ENCODE measurements around the gene KIAA0825.

Gene KIAA0825

DNA sequence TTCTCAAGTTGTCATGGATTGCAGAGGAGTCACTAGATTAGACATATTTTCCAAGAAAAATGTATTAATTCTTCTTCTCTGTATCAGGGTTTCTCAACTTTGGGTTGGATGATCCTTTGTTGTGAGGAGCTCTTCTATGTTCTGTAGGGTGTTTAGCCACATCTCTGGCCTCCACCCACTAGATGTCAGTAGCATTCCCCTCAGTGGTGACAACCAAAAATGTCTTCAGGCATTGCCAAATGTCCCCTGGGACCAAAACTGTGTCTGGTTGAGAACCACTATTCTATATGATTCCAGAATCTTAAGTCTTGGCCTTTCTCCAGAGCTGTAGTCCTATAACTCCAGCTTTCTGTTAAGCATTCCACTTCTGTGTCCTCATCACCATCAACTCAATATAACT lies 220.9 kb downstream of the KIAA0825 start:
- no peak overlapping the region for H3K4me3 ChIP-seq (ENCODE audit: low read depth, low read length)
- no peak for DNase-seq (ENCODE audit: low read depth, low spot score)
- in situ Hi-C loops (cut with HindIII; ENCODE audit: low sequenced_read_pairs): no loop called here
- TF ChIP-seq, protein P1, sequence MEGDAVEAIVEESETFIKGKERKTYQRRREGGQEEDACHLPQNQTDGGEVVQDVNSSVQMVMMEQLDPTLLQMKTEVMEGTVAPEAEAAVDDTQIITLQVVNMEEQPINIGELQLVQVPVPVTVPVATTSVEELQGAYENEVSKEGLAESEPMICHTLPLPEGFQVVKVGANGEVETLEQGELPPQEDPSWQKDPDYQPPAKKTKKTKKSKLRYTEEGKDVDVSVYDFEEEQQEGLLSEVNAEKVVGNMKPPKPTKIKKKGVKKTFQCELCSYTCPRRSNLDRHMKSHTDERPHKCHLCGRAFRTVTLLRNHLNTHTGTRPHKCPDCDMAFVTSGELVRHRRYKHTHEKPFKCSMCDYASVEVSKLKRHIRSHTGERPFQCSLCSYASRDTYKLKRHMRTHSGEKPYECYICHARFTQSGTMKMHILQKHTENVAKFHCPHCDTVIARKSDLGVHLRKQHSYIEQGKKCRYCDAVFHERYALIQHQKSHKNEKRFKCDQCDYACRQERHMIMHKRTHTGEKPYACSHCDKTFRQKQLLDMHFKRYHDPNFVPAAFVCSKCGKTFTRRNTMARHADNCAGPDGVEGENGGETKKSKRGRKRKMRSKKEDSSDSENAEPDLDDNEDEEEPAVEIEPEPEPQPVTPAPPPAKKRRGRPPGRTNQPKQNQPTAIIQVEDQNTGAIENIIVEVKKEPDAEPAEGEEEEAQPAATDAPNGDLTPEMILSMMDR (IDR thresholded peaks at IDR 0.05; ENCODE audit: low read depth, low read length): no peak

DNA sequence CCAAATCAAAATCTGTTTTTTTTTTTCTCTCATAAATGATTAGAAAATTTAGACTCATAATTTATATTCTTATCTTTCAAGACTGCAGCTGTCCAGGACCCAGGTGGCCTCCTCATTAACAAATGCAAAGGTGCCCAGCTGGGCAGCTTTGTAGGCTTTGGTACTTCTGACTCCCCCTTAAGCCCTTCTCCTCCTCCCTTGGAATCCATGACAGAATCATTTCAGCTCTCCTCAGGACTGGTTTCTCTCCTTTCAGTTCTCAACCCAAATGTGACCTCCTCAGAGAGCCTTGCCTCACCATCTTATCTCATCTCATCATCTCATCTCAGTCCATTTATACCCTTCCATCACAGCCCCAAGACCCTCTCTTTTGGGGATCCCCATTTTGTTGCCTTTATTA lies 221.7 kb downstream of the KIAA0825 start:
- no peak overlapping the region for H3K4me3 ChIP-seq (ENCODE audit: low read depth, low read length)
- in situ Hi-C loops (cut with HindIII; ENCODE audit: low sequenced_read_pairs): no loop called here
- TF ChIP-seq, protein P1 (IDR thresholded peaks at IDR 0.05; ENCODE audit: low read depth, low read length): no peak
- DNase-seq (ENCODE audit: low read depth, low spot score): no peak

DNA sequence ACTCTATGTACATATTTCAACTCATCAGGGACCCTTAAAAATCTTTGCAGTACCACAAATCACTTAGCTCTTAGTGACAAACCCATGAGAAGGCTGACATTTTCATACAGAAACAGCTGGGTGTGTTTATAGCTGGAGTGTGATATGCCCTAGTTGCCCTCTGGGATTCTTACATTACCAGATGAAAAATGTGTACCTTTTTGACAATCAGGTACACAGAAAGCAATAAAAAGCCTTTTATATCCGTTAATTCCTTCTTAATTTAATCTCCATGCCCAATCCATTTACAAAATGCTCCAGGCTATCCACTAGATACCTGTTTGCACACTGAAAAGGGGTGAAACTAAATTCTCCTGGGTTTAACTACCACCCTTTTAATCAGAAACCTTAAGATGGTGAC lies 222.9 kb downstream of the KIAA0825 start:
- DNase-seq (ENCODE audit: low read depth, low spot score): no peak
- in situ Hi-C loops (cut with HindIII; ENCODE audit: low sequenced_read_pairs): no loop called here
- H3K4me3 ChIP-seq (ENCODE audit: low read depth, low read length): no peak overlapping the region
- TF ChIP-seq, protein P1 (IDR thresholded peaks at IDR 0.05; ENCODE audit: low read depth, low read length): no peak

DNA sequence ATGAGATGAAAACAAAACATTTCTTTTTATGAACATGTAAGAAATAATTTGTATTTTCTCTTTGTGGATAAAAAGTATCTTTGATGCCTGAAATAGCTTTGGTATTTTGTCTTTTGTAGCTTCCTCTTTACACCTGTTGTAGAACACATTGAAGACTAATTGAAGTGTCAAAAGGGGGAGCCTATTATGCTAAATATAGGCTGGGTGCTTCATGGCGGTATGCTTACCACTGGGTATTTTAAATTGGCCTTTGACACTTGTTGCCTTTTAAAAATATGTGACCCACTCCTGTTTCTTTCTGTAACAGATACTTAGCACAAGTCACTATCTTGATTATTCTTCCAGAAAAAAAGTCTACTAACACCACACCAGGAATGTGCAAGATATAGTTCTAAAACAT lies 226.4 kb downstream of the KIAA0825 start:
- H3K4me3 ChIP-seq (ENCODE audit: low read depth, low read length): no peak overlapping the region
- in situ Hi-C loops (cut with HindIII; ENCODE audit: low sequenced_read_pairs): no loop called here
- no peak for DNase-seq (ENCODE audit: low read depth, low spot score)
- TF ChIP-seq, protein P1 (IDR thresholded peaks at IDR 0.05; ENCODE audit: low read depth, low read length): no peak

GRCh38 chr5:94389515-94389899 lies 228.9 kb downstream of the KIAA0825 start:
- H3K4me3 ChIP-seq (ENCODE audit: low read depth, low read length): no peak overlapping the region
- TF ChIP-seq, protein P1 (IDR thresholded peaks at IDR 0.05; ENCODE audit: low read depth, low read length): no peak
- in situ Hi-C loops (cut with HindIII; ENCODE audit: low sequenced_read_pairs): no loop called here
- no peak for DNase-seq (ENCODE audit: low read depth, low spot score)

GRCh38 chr5:94388773-94389514 lies 229.5 kb downstream of the KIAA0825 start:
- TF ChIP-seq, protein P1 (IDR thresholded peaks at IDR 0.05; ENCODE audit: low read depth, low read length): no peak
- no peak for DNase-seq (ENCODE audit: low read depth, low spot score)
- H3K4me3 ChIP-seq (ENCODE audit: low read depth, low read length): no peak overlapping the region
- in situ Hi-C loops (cut with HindIII; ENCODE audit: low sequenced_read_pairs): no loop called here

Measured in astrocyte of the spinal cord (primary cell).